Measurements from ENCODE around the gene TTC12.

GRCh38 chr11:113395782-113396336, 81.5 kb downstream of the TTC12 start:
- TF ChIP-seq GATA2 (IDR thresholded peaks at IDR 0.05; ENCODE audit: low read depth, low read length) (no peak), GATA3 (IDR thresholded peaks at IDR 0.05; ENCODE audit: low read depth, low read length) (no peak)

Data from SH-SY5Y (cell line).